ENCODE measurements around the gene MRTFB. TPM values are rescaled to one million over a fixed set of nuclear protein-coding genes. Genes with fewer than 3 reads are reported as not detected.

Gene MRTFB
- total RNA-seq, 4 donors from 2014 or later: 37.8 to 82.7 (median 47.9) TPM

- in situ Hi-C loops (cut with MboI; ENCODE audit: low pct_ligation_motif_present in 1 of 4, low pct_unique_long_range_greater_than_20kb in 1 of 4, low sequenced_read_pairs in 3 of 4): no loop called here
- 65 to 83% methylated on average over 2 of the region's 2 CpGs for WGBS, 2 donors (ENCODE audit: low coverage in 1 of 2)
- TF ChIP-seq, protein P1, sequence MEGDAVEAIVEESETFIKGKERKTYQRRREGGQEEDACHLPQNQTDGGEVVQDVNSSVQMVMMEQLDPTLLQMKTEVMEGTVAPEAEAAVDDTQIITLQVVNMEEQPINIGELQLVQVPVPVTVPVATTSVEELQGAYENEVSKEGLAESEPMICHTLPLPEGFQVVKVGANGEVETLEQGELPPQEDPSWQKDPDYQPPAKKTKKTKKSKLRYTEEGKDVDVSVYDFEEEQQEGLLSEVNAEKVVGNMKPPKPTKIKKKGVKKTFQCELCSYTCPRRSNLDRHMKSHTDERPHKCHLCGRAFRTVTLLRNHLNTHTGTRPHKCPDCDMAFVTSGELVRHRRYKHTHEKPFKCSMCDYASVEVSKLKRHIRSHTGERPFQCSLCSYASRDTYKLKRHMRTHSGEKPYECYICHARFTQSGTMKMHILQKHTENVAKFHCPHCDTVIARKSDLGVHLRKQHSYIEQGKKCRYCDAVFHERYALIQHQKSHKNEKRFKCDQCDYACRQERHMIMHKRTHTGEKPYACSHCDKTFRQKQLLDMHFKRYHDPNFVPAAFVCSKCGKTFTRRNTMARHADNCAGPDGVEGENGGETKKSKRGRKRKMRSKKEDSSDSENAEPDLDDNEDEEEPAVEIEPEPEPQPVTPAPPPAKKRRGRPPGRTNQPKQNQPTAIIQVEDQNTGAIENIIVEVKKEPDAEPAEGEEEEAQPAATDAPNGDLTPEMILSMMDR (IDR thresholded peaks at IDR 0.05): no peak
- TF ChIP-seq POLR2A (IDR thresholded peaks at IDR 0.05) (no peak), POLR2AphosphoS5 (IDR thresholded peaks at IDR 0.05) (no peak), EP300 (IDR thresholded peaks at IDR 0.05; ENCODE audit: low read depth) (no peak)
- no peaks in the 10 kb centered on the region for H3K9me3 ChIP-seq
- H3K27me3 ChIP-seq: no peaks in the 10 kb centered on the region
- H3K4me3 ChIP-seq: no peak overlapping the region
- intact Hi-C loops (cut with DNase I; ENCODE audit: low total_unique reads): no loop called here
- no peak overlapping the region for H3K27ac ChIP-seq
- no peaks in the 10 kb centered on the region for H3K36me3 ChIP-seq
- peaks cover 22 to 70% (median 48%) of the 10 kb centered on the region in 4 donors for H3K4me1 ChIP-seq
- DNase-seq: no peak
Observed at GRCh38 chr16:14100825-14101224, 29.7 kb downstream of the MRTFB start.

DNA sequence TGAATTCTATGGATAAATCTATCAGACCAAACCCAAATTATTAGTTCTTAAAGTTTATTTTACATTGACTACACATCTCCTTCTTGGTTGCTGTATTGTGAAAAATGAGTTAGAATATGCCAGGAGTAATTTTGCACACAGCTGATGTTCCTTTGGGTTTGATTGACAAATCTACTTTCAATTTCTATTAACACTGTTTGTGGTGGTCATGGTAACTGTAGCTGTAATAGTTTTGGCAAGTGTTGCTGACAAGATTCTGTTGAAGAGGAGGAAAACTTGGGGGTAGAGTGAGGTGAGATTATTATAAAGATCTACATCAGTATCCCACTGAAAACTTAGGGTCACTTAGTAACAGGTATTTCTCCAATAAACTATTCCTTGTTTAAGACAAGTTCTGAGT is 30.3 kb downstream of the MRTFB start:
- DNase-seq: no peak
- Histone ChIP-seq H3K27ac (no peak overlapping the region), H3K9me3 (no peaks in the 10 kb centered on the region), H3K4me1 (peaks cover 22 to 70% (median 45%) of the 10 kb centered on the region in 4 donors), H3K4me3 (no peak overlapping the region), H3K27me3 (no peaks in the 10 kb centered on the region), H3K36me3 (no peaks in the 10 kb centered on the region)
- intact Hi-C loops (cut with DNase I; ENCODE audit: low total_unique reads) (no loop called here), in situ Hi-C loops (cut with MboI; ENCODE audit: low pct_ligation_motif_present in 1 of 4, low pct_unique_long_range_greater_than_20kb in 1 of 4, low sequenced_read_pairs in 3 of 4) (no loop called here)
- TF ChIP-seq POLR2A (IDR thresholded peaks at IDR 0.05): no peak

DNA sequence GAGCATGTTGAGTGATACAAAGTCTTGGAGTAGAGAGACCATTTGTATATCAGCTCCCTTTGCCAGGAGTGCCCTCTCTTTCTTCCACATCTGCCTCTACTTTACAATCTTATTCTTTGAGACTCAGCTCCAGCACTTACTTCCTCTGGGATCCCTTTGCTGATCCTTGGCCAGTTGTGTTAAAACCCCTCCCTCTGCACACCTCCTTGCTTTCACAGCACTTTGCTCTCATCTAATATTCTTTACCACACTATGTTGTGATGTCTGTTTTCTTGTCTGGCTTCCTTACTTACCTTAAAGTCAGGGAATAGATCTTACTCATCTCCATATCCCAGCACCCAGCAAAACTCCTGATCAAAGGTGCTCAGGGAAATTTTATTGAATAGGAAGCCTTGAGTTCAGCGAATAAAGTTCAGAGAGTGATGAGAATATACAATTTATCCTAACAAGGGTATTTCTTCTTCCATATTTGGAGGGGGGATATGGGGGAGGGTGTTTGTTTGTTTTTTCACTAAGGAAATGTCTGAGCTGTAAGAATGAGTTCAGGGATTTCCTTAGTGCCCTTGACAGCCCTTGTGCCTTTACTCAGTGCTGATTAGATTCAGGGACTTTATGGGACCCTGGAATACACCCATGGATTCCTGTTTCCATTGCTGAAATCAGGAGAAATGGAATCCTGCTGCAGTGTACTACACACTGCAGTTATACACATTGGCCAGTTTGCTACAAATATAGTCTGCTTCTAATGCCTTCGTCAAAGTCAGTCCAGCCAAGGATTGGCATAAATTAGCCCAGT is 32.0 kb downstream of the MRTFB start:
- Histone ChIP-seq H3K36me3 (no peaks in the 10 kb centered on the region), H3K27ac (peak overlapping the region in 3 of 4 donors; percentile 2 to 8 (median 6)), H3K9me3 (no peaks in the 10 kb centered on the region), H3K27me3 (no peaks in the 10 kb centered on the region), H3K4me1 (peaks cover 18 to 57% (median 31%) of the 10 kb centered on the region in 4 donors), H3K4me3 (no peak overlapping the region)
- no peak for TF ChIP-seq POLR2AphosphoS5 (IDR thresholded peaks at IDR 0.05)
- no peak for TF ChIP-seq EP300 (IDR thresholded peaks at IDR 0.05; ENCODE audit: low read depth)
- no peak for TF ChIP-seq POLR2A (IDR thresholded peaks at IDR 0.05)
- TF ChIP-seq, protein P1 (IDR thresholded peaks at IDR 0.05): no peak
- DNase-seq: no peak
- in situ Hi-C loops (cut with MboI; ENCODE audit: low pct_ligation_motif_present in 1 of 4, low pct_unique_long_range_greater_than_20kb in 1 of 4, low sequenced_read_pairs in 3 of 4) (no loop called here), intact Hi-C loops (cut with DNase I; ENCODE audit: low total_unique reads) (no loop called here)
- WGBS, 2 donors (ENCODE audit: low coverage in 1 of 2): 56 to 66% methylated on average over 1 to 2 of the region's 2 CpGs

GRCh38 chr16:14104066-14104465 is 32.9 kb downstream of the MRTFB start:
- H3K4me1 ChIP-seq: peaks cover 15 to 54% (median 24%) of the 10 kb centered on the region in 4 donors

More at GRCh38 chr16:14104066-14104465, 32.9 kb downstream of the MRTFB start:
- no peak for DNase-seq
- in situ Hi-C loops (cut with MboI; ENCODE audit: low pct_ligation_motif_present in 1 of 4, low pct_unique_long_range_greater_than_20kb in 1 of 4, low sequenced_read_pairs in 3 of 4) (no loop called here), intact Hi-C loops (cut with DNase I; ENCODE audit: low total_unique reads) (no loop called here)
- H3K9me3 ChIP-seq: no peaks in the 10 kb centered on the region
- TF ChIP-seq POLR2A (IDR thresholded peaks at IDR 0.05): no peak
- no peak for TF ChIP-seq EP300 (IDR thresholded peaks at IDR 0.05; ENCODE audit: low read depth)
- TF ChIP-seq, protein P1 (IDR thresholded peaks at IDR 0.05): no peak
- no peak for TF ChIP-seq POLR2AphosphoS5 (IDR thresholded peaks at IDR 0.05)
- H3K36me3 ChIP-seq: no peaks in the 10 kb centered on the region
- no peak overlapping the region for H3K27ac ChIP-seq
- no peaks in the 10 kb centered on the region for H3K27me3 ChIP-seq
- H3K4me3 ChIP-seq: no peak overlapping the region
